Astrocyte (in vitro differentiated cells and primary cell): ENCODE results near the gene PTK6. TPM values are rescaled to one million over a fixed set of nuclear protein-coding genes. Genes with fewer than 3 reads are reported as not detected.

ENCODE experiments used
- DNase-seq: peaks from one replicate; pipeline ENCODE4 v3.0.0-alpha.2; 2010; ENCODE audit warnings: low read depth
- FAIRE-seq: peaks from 2 replicates; lab custom pipeline; 2011; peaks lifted over from hg19 to GRCh38; lab: Jason Lieb, UNC
- H2AFZ ChIP-seq: 2 replicates; pipeline ENCODE4 v1.6.0; 2012; ENCODE audit warnings: low read depth, low read length, inconsistent platforms
- H3K27ac ChIP-seq: 2 replicates; pipeline ENCODE4 v1.5.1; 2011; ENCODE audit warnings: low read depth, low read length, inconsistent platforms
- H3K27me3 ChIP-seq: 2 replicates; pipeline ENCODE4 v1.6.0; 2011; ENCODE audit warnings: low read length, inconsistent platforms; ENCODE audit not compliant: insufficient read depth
- H3K36me3 ChIP-seq: 2 replicates; pipeline ENCODE4 v1.5.1; 2011; ENCODE audit warnings: low read length, inconsistent platforms; ENCODE audit not compliant: insufficient read depth
- H3K4me1 ChIP-seq: 2 replicates; pipeline ENCODE4 v1.5.1; 2011; ENCODE audit warnings: low read length, inconsistent platforms; ENCODE audit not compliant: insufficient read depth
- H3K4me2 ChIP-seq: 2 replicates; pipeline ENCODE4 v1.6.0; 2012; ENCODE audit warnings: low read length, inconsistent platforms
- H3K4me3 ChIP-seq: 2 replicates; pipeline ENCODE4 v1.5.1; 2011; ENCODE audit warnings: low read depth, mild to moderate bottlenecking, low read length, inconsistent platforms; ENCODE audit not compliant: insufficient read depth
- H3K79me2 ChIP-seq: 2 replicates; pipeline ENCODE4 v1.6.0; 2012; ENCODE audit warnings: mild to moderate bottlenecking, low read length, inconsistent platforms; ENCODE audit not compliant: insufficient read depth
- H3K9ac ChIP-seq: 2 replicates; pipeline ENCODE4 v1.6.0; 2012; ENCODE audit warnings: mild to moderate bottlenecking, low read length, inconsistent platforms
- H3K9me3 ChIP-seq: 2 replicates; pipeline ENCODE4 v1.5.1; 2012; ENCODE audit warnings: low read depth, mild to moderate bottlenecking, low read length, inconsistent platforms; ENCODE audit not compliant: insufficient read depth
- H4K20me1 ChIP-seq: 2 replicates; pipeline ENCODE4 v1.6.0; 2012; ENCODE audit warnings: low read length, inconsistent platforms; ENCODE audit not compliant: insufficient read depth
- H3K27ac Mint-ChIP-seq: one replicate; pipeline ENCODE4 v1.8.0; 2021; ENCODE audit warnings: mild to moderate bottlenecking, mixed read lengths; ENCODE audit not compliant: unreplicated experiment
- H3K27me3 Mint-ChIP-seq: one replicate; pipeline ENCODE4 v1.8.0; 2021; ENCODE audit warnings: low read depth, mixed read lengths; ENCODE audit not compliant: unreplicated experiment
- H3K36me3 Mint-ChIP-seq: one replicate; pipeline ENCODE4 v1.8.0; 2021; ENCODE audit warnings: low read depth, mixed read lengths; ENCODE audit not compliant: unreplicated experiment
- H3K4me1 Mint-ChIP-seq: one replicate; pipeline ENCODE4 v1.8.0; 2021; ENCODE audit warnings: low read depth, mixed read lengths; ENCODE audit not compliant: unreplicated experiment
- H3K4me3 Mint-ChIP-seq: one replicate; pipeline ENCODE4 v1.8.0; 2021; ENCODE audit warnings: mild to moderate bottlenecking, moderate library complexity, mixed read lengths; ENCODE audit not compliant: unreplicated experiment
- H3K9me3 Mint-ChIP-seq: one replicate; pipeline ENCODE4 v1.8.0; 2021; ENCODE audit warnings: mild to moderate bottlenecking, mixed read lengths; ENCODE audit not compliant: unreplicated experiment
- EZH2 ChIP-seq: IDR thresholded peaks from 2 replicates; pipeline ENCODE4 v1.6.1; 2012; ENCODE audit warnings: mild to moderate bottlenecking, low read length, inconsistent platforms; ENCODE audit not compliant: insufficient read depth
- total RNA-seq: library from RNA; stranded (reverse); gene quantifications from 2 replicates; pipeline ENCODE4 v1.2.1, GENCODE V29; 2021
- TF ChIP-seq, protein P1 (sequence below): IDR thresholded peaks from 2 replicates; pipeline ENCODE4 v1.5.1; 2011; ENCODE audit warnings: low read depth, mild to moderate bottlenecking, inconsistent platforms, low read length, moderate library complexity; ENCODE audit not compliant: insufficient read depth

The PTK6 gene
- total RNA-seq, 1 donor from 2014 or later, result 0.18 TPM

DNA sequence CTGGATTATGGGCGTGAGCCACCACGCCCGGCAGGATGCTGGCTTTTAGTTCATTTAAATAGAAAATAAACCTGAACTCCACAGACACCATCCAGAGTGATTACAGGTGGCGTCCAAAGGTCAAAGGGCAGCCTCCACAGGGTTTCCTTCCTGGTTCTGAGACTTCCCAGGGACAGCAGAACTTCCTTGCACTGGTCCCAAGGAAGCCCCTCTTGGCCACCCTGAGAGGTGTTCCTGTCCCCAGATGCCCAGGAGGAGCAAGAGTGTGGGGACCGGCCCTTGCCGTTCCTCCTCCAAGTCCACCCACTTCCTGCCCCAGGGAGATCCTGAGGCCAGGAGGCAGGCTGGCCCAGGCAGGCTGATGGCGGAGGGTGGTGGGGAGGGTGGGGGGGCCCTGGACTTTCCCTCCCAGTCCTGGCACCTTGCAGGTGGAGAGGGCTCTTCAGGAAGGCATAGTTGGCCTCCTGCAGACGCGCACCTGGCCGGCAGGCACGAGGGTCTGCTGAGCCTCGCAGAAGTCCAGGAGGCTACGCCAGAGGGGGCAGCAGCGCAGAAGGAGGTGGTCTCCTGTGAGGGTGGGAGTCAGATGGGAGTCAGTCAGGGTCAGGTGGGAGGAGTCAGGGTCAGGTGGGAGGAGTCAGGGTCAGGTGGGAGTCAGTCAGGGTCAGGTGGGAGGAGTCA, 21.8 kb upstream of the PTK6 start:
- H3K27me3 Mint-ChIP-seq, result no peaks in the 10 kb centered on the region

DNA sequence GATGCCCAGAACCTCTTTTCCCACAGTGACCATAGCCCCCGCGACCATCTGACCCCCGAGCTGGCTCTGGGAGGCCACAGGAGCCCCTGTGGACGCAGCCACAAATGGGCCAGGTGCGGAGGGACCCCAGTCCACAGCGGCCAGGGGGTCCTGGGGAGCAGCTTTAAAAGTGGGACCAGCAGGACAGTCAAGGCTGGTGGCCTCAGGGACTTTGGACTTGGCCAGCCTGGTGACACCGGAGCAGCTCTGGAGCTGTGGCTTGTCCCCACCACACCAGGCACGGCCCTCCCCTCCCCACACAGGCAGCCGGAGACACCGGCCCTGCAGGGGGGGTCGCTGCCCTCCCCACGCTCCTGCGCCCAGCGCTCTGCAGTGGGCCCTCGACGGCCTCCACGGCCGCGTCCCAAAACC, 20.3 kb upstream of the PTK6 start:
- Mint-ChIP-seq H3K4me3 (no peak overlapping the region), H3K4me1 (no peaks in the 10 kb centered on the region), H3K36me3 (peaks cover 5% of the 10 kb centered on the region), H3K27ac (no peak overlapping the region), H3K27me3 (no peaks in the 10 kb centered on the region), H3K9me3 (no peaks in the 10 kb centered on the region)
- no peaks in the 10 kb centered on the region for H3K4me1 ChIP-seq
- no peak overlapping the region for H3K4me3 ChIP-seq
- DNase-seq (no peak), FAIRE-seq (no peak)
- H3K27ac ChIP-seq, result no peak overlapping the region
- no peaks in the 10 kb centered on the region for H3K9me3 ChIP-seq
- TF ChIP-seq, protein P1, sequence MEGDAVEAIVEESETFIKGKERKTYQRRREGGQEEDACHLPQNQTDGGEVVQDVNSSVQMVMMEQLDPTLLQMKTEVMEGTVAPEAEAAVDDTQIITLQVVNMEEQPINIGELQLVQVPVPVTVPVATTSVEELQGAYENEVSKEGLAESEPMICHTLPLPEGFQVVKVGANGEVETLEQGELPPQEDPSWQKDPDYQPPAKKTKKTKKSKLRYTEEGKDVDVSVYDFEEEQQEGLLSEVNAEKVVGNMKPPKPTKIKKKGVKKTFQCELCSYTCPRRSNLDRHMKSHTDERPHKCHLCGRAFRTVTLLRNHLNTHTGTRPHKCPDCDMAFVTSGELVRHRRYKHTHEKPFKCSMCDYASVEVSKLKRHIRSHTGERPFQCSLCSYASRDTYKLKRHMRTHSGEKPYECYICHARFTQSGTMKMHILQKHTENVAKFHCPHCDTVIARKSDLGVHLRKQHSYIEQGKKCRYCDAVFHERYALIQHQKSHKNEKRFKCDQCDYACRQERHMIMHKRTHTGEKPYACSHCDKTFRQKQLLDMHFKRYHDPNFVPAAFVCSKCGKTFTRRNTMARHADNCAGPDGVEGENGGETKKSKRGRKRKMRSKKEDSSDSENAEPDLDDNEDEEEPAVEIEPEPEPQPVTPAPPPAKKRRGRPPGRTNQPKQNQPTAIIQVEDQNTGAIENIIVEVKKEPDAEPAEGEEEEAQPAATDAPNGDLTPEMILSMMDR, result no peak
- no peak for TF ChIP-seq EZH2
- no peak overlapping the region for H3K4me2 ChIP-seq
- no peaks in the 10 kb centered on the region for H3K36me3 ChIP-seq
- H3K9ac ChIP-seq, result no peak overlapping the region
- H3K79me2 ChIP-seq, result no peaks in the 10 kb centered on the region
- no peaks in the 10 kb centered on the region for H4K20me1 ChIP-seq
- no peak overlapping the region for H2AFZ ChIP-seq
- no peaks in the 10 kb centered on the region for H3K27me3 ChIP-seq

More for the DNA sequence above, 21.8 kb upstream of the PTK6 start:
- no peak overlapping the region for H3K4me3 Mint-ChIP-seq
- no peaks in the 10 kb centered on the region for H3K36me3 ChIP-seq
- DNase-seq, result no peak
- no peak overlapping the region for H3K9ac ChIP-seq
- H3K27ac Mint-ChIP-seq, result no peak overlapping the region
- H4K20me1 ChIP-seq, result no peaks in the 10 kb centered on the region
- H3K27me3 ChIP-seq, result no peaks in the 10 kb centered on the region
- no peak overlapping the region for H3K4me3 ChIP-seq
- TF ChIP-seq, protein P1, result no peak
- no peak for TF ChIP-seq EZH2
- H2AFZ ChIP-seq, result no peak overlapping the region
- no peak for FAIRE-seq
- peaks cover 5% of the 10 kb centered on the region for H3K36me3 Mint-ChIP-seq
- H3K9me3 ChIP-seq, result no peaks in the 10 kb centered on the region
- no peak overlapping the region for H3K27ac ChIP-seq
- H3K79me2 ChIP-seq, result no peaks in the 10 kb centered on the region
- H3K4me1 Mint-ChIP-seq, result no peaks in the 10 kb centered on the region
- H3K4me1 ChIP-seq, result no peaks in the 10 kb centered on the region
- H3K9me3 Mint-ChIP-seq, result no peaks in the 10 kb centered on the region
- H3K4me2 ChIP-seq, result no peak overlapping the region

DNA sequence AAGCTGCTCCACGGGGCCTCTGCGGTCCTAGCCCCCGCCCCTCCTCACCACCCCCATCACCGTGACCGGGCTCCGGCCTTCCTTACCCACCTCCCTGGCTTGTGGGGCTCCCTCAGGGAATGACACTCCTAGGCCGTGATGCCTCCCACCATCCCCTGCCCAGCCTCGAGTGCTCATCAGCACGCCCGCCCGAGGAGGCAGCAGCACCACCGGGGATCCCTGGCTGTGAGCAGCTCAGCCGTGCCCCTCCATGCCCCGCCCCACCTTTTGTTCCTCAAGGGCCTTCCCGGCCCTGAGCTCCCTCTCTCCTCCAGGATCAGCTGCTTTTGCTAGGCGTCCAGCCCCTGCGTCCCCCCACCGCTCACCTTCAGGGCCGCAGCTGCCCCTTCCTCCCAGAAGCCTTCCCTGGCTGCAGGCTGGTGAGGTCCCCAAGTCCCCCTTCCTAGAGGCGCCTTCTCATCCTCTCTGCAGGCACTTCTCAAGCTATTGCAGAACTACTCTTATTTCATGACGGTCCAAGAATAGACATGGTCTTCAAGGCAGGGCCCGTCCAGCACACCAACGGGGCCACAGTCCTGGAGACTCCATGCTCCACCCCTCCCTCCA, 19.8 kb upstream of the PTK6 start:
- Histone ChIP-seq H3K4me3 (no peak overlapping the region), H3K79me2 (no peaks in the 10 kb centered on the region), H3K4me2 (no peak overlapping the region), H2AFZ (no peak overlapping the region), H3K27me3 (no peaks in the 10 kb centered on the region), H3K36me3 (no peaks in the 10 kb centered on the region), H3K9me3 (no peaks in the 10 kb centered on the region), H4K20me1 (no peaks in the 10 kb centered on the region), H3K9ac (no peak overlapping the region), H3K27ac (no peak overlapping the region), H3K4me1 (no peaks in the 10 kb centered on the region)
- FAIRE-seq (no peak), DNase-seq (no peak)
- peak overlapping the region; percentile 47 for H3K27ac Mint-ChIP-seq
- TF ChIP-seq EZH2, result no peak
- TF ChIP-seq, protein P1, result no peak
- no peaks in the 10 kb centered on the region for H3K4me1 Mint-ChIP-seq
- no peaks in the 10 kb centered on the region for H3K9me3 Mint-ChIP-seq
- H3K4me3 Mint-ChIP-seq, result no peak overlapping the region
- peaks cover 5% of the 10 kb centered on the region for H3K36me3 Mint-ChIP-seq
- no peaks in the 10 kb centered on the region for H3K27me3 Mint-ChIP-seq
